Measurements from ENCODE around the gene MIPOL1.
"Not testable (repeated sequence)": the region's sequence is repeated elsewhere in the genome, so short reads cannot be mapped to it uniquely, and the experiment has no call there.

Gene MIPOL1

DNA sequence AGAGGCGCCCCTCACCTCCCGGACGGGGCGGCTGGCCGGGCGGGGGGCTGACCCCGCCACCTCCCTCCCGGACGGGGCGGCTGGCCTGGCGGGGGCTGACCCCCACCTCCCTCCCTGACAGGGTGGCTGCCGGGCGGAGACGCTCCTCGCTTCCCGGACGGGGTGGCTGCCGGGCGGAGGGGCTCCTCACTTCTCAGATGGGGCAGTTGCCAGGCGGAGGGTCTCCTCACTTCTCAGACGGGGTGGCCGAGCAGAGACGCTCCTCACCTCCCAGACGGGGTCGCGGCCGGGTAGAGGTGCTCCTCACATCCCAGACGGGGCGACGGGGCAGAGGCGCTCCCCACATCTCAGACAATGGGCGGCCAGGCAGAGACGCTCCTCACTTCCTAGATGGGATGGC lies 357.9 kb downstream of the MIPOL1 start:
- not testable (repeated sequence) for DNase-seq

GRCh38 chr14:37558740-37559139 lies 361.0 kb downstream of the MIPOL1 start:
- no peak for DNase-seq

DNA sequence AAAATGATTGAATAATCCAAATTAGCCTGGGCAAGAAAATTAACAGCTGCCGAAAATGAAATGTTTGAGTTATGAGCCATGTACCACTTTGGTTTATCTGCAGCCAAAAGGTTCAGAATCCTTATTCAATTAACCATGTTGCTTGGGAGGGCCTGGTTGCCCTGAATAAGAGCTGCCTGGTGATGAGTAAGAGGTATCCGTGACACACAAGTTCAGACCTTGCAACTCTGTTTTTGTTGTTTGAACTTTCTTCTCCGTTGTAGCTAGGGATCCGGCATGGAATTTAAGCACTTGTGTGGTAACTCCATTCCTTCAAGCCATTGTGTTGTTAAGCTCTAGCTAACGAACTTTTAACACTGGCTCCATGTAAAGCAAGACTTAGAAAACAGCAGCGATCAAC lies 361.6 kb downstream of the MIPOL1 start:
- no peak for DNase-seq

- no peak for DNase-seq
Observed at GRCh38 chr14:37563189-37563588, 365.5 kb downstream of the MIPOL1 start.

- no peak for DNase-seq
Observed at GRCh38 chr14:37565550-37565949, 367.8 kb downstream of the MIPOL1 start.

GRCh38 chr14:37566811-37567371 lies 369.2 kb downstream of the MIPOL1 start:
- DNase-seq, result no peak

- DNase-seq, result no peak
Observed at GRCh38 chr14:37569729-37570128, 372.0 kb downstream of the MIPOL1 start.

DNA sequence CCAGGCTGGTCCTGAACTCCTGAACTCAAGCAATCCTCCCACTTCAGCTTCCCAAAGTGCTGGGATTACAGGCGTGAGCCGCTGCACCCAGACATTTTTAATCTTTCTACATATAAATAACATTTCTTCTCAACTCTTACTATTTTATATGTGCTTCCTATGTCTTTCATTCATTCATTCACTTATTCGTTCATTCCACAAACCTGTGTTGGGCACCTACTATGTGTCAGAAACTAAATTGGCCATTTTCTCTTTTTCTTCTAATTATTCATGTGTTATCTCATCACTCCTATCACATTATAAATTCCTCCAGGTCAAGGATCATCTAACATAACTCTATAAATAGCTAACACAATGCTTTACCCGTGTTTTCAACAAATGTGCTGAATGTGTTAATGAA lies 373.7 kb downstream of the MIPOL1 start:
- no peak for DNase-seq

DNA sequence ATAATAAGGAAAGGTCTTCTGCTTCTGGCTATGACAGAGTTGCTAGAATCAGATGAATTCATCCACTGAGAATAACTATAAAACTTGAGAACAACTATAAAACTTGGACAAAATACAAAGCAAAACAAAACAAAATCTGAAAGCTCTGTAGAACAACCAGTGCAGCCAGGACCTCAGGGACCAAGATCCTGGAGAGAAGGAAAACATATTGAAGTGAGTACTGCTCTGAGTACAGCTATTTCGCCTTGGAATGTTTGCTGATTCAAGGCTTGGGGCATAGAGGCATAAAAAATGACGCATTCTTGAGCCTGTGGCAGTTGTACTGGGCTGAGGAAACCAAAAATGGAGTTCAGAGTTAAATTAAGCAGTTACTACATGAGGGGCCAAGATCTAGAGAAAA lies 375.6 kb downstream of the MIPOL1 start:
- DNase-seq, result no peak

DNA sequence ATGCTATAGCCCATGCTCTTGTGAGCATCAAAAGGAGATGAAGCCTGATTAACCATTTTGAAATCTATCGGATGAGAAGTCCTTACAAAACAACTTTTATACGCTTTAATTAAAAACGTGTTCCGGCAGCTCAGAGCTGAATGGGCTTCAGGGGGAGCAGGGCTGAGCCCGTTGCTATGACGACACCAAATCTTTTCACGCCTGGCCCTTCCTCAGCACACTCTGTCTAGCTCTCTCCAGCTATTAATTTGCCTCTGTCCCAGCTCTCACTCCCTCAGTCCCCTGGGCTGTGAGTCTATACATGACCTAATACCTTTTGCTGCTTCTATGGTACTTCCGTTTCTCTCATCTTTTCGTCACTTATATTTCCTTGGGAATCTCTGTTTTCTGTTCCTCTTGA lies 381.5 kb downstream of the MIPOL1 start:
- DNase-seq, result no peak

DNA sequence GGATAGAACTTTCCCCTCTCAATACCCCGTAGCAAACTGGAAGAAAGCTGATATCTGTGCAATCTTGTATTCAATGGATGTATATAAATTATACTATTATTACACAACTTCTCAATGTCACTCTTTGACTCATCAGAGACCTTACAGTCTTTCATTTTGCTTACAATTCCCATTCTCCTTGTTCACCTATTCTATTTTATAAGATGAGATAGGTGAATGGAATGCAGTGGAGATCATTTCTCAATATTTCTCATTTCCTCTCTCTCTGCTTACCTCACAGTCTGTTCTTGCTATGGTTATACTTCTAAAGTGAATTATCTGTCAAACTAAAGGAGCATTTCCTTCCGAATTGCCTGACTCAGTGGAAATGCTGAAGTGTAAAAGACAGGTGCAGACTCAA lies 382.4 kb downstream of the MIPOL1 start:
- DNase-seq, result no peak

- DNase-seq, result no peak
Observed at GRCh38 chr14:37583358-37584210, 385.8 kb downstream of the MIPOL1 start.

DNA sequence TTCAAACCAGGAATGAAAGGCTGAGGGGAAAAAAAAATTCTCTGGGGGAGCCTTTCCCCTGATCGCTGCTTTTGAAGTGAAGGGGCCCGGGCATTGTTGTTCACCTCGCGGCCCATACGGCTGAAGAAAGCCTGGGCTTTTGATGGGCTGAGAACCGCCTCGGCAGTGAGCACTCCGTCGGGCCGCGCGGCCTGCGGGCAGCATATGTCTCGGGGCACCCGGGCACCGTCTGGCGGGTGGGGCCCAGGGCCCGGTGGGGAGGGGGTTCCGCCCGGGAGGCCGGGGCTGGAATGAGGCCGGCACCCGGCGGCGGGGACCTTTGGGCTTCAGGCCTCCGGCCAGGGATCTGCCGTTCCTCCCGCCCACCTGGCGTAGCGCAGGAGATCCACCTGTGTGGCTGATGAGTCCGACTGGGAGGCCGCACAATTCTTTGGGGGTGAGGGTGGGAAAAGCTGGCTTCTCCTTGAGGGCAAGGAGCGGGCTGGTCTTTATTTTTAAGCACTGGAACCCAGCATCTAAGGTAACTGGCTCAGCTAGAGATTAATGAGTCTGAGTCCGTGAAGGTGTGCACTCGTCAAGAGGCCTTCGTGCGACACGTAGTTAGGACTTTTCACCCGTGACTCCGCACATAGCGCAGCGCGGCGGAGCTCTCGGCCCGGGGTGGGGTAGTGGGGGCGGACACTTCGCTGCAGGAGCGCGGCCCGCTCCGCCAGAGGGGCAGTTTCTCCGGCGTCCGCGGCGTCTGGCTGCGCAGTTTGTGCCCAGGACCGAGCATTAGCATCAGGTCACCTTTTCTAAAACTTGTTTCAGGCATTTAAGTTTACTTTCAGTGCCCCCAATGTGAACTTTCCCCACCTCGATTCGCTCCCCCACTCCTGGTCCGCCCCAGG lies 386.7 kb downstream of the MIPOL1 start:
- no peak for DNase-seq

DNA sequence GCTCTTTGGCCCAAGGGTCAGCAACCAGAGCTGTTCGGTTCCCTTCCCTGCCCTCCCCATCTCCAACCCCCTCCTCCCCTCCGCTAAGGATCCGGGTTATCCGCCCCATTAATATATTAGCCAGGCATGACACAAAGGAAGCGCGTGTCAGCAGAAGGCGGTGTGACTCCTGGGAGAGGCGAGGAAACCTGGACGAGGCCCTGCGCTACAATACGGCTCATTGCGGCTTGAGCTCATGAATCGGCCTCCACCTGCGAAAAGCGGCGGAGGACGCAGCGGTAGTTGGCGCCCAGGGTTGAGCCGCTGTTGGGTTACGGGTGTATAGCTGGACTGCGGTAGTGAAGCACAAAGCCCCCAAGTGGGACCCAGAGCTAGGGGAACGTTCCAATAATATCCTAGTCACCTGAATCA lies 387.4 kb downstream of the MIPOL1 start:
- DNase-seq, result no peak

DNA sequence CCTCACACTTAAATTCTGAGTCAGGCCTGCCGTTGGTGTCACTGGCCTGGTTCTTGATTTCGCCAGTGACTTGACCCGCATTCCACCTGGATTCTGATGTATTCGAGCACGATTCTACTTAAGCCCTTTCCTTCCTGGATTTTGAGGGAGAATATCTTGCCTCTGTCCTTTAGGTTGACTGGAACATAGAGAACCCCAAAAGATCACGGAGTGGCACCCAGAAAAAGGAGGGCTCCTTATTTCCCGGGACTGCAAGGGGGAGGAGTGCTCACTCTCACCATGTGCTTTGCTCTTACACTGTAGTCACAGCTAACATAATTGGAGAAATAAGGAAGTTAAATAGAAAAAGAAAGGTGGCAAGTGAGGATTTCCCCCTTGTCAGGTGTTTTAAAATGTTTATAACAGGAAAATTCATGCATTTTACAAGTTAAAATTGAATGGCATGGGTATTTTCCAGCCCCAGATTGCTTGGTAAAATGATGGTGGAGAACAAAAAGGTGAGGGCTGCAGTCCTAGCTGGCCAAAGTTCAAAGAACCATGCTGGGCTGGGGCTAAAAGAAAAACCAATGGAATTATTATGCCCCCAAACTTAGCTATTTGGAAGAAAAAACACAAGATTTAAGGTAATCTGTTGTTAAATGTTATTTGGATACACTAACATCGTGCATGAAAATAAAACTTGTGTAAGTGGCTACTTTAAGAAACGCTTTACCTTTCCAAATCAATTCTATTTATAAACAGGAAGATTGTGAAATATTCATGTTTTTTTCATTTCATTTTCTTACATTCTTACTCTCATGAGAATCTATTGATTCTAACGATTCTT lies 388.4 kb downstream of the MIPOL1 start:
- DNase-seq, result no peak

DNA sequence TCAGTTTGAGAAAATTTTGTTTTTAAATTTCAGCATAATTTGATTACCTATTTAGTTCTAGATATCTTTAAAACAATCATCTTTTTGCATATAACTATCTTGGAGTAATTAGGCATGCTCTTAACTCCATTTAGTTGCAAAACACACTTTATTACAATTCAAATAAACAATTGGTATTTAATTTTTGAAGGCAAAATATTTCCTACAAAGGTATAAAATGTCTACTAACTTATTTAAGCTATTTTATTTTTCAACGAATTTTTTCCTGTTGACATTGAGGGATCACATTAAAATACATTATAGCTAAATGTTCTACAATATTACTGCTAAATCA lies 389.0 kb downstream of the MIPOL1 start:
- DNase-seq, result no peak

DNA sequence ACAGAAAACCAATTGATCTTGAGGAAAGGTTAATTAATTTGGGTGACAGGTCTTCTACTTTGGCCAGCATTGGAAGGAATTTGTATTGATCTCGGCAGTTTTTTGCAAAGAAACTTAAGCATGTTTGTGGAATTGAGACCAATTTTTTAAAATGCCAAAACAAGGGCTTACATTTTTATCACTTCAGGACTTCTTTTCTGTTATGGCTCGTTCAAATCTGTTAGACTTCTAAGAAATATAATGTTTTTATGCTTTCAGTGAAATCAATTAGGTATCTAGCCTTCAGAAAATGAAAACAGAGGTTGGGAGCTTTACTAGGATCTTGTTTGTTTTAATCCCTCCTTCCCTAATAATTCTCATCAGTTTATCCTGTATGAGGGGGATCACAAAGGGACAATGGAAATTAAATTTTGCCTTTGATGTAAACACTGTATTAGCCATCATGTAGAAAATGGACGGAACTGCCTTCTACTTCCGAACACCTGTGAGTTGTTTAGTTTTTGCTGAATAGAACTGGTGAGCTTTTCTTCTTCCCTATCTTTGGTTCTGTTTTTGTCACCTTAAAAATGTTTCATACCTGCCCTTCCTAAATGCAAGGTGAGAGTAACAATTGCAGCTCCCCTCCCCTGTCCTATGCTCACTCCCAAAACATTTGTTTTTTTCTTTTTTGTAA lies 389.5 kb downstream of the MIPOL1 start:
- no peak for DNase-seq

- DNase-seq, result no peak
Observed at GRCh38 chr14:37587881-37588666, 390.3 kb downstream of the MIPOL1 start.

DNA sequence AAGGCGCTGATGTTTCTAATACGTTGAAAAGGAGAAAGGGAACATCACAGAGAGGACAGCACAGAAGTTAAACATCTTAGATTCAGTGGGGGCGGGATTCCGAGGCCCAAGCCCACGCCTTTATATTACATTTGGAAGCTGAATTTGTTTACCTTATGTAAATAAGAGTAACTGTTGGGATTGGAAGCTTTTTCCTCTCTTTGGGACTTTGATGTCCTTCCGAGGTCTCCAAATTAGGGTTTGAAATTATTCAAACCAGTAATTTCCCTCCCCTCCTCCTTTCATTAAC lies 390.9 kb downstream of the MIPOL1 start:
- DNase-seq, result no peak

GRCh38 chr14:37588956-37589714 lies 391.4 kb downstream of the MIPOL1 start:
- DNase-seq, result no peak
